Pons (tissue), 1 donor: Measurements from ENCODE around the gene CCDC63.
A peak's percentile ranks its signal among the peaks of the same experiment; 100 is the strongest.
"Not testable (repeated sequence)": the region's sequence is repeated elsewhere in the genome, so short reads cannot be mapped to it uniquely, and the experiment has no call there.

Source experiments
- DNase-seq: peaks from one replicate; pipeline ENCODE4 v3.0.0-alpha.2; 2016; ENCODE audit warnings: low spot score

CCDC63 gene

DNA sequence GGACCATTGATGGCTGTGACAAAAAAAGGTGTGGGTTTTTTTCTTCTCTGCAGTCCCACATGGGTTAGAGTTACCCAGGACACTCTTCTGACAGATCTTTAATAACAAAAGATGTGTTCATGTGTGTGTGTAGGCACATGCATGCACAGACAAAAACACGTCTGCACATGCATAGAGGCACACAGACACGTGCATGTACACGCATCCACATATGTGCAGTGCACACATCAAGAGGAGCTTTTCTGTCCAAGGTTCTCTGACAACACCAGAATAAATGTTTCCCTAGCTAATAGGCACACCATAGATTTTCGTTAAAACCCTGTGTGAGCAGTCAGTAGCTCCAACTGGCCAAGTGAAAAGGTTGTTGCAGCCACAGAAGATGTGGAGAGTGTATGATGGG, 76.4 kb downstream of the CCDC63 start:
- no peak for DNase-seq

DNA sequence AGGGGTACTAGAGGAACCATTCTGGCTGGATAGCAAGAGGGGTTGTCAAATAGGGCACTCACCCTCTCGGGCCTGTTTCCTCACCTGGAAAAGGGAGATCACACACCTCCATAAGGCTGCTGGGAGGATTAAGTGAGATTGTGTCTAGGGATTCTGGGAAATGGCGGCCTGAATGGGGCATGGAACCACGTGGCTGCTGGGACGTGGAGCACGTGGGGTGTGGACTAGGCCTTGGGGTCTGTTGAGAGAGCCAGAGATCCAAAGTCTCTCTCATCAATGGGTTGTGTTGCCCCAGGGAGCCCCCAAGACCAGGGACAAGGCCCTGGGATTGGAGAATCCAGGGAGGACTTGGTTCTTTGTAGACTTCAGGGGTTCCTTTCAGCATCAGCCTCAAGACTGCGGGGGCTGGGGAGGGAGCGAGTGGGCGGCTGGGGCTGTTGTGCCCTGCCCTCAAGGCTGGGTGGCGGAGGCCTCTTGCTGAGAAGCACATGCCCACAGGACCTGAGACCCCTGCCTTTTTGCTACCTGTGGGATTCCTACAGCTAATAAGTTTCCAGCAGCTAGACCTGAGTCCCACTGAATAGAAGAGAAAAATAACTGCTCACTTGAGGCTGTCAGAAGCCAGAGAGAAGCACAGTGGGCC, 77.0 kb downstream of the CCDC63 start:
- no peak for DNase-seq

DNA sequence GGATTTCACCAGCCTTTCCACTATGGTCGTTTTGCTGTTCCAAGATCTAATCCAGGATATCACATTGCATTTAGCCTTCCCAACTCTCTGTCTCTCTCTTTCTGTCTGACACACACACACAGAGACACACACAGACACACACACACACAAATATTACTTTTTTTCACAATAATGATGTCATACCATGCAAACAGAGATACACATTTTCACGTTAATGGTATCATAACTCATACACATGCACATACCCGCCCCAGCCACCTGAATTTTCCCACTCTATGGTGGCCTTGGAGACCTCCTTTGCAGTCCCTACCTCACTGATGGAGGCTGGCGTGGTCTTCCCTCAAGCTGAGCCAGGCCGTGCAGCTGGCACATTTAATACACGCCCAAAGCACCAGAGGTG, 80.8 kb downstream of the CCDC63 start:
- no peak for DNase-seq

DNA sequence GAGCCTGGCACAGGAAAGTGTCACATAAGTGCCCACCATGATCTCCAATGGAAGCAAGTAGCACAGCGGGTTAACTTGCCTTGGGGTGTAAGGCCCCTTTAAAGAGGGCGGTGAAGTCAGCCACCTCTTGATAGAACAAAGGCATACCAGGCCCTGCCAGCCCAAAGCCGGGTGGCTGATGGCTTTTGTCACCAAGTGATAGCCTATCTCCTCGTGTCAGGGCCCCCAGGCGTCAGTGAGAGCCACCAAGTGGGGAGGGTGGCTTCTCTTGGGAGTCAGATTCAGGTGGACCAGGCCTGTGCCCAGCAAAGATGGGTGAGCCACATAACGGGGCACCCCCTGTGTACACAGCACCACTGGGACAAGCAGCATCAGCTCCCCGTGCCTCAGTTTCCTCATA, 81.9 kb downstream of the CCDC63 start:
- DNase-seq, result no peak

DNA sequence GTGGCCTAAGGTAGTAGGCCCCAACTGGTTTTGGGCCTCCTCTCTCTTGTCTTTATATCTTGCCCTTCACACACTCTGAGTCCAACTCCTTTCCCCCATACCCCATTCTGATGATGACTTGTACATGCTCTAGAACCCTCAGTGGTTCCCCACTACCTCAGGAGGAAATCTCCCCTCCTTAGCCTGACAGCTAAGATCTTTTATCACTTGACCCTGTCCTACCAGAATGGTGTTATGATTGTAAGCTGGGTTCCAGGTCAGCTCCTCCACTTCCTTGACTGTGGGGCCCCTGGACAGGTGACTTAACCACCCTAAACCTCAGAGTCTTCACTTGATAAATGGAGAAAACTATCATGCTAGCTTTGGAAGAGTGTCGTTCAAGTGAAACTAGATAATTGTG, 83.0 kb downstream of the CCDC63 start:
- no peak for DNase-seq

DNA sequence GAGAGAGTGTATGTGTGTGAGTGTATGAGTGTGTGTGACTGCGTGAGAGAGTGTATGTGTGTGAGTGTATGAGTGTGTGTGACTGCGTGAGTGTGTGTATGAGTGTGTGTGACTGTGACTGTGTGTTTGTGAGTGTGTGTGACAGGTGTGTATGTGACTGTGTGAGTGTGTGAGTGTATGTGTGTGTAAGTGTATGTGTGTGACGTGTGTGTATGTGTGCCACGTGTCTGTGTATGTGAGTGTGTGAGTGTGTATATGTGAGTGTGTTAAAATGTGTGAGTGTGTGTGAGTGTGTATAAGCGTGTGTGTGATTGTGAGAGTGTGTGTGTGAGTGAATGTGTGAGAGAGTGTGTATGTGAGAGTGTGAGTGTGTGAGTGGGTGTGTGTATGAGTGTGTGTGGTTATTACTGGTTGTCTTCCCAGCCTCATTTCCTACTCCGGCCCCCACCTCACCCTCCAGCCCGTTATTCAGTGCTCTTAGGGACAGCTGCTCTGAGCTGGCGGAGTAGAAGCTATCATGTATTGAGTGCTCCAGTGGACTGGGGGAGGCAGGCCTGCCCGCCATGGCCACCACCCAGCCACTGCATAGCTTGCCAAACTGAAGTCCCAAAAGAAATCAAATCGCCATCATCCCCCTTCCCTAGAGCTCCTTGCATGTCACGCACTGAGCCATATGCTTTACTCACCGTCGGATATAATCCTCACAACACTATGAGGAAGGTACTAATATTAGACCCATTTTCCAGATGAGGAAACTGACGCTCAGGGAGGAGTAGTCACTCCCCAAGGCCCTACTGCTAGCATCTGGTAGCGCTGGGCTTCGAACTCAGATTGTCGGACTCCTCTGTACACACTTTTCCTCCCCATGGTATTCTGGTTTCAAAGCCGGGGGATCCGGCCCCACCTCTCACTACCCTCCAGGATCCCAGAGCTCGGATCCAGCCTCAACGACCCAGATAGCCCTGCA, 83.8 kb downstream of the CCDC63 start:
- DNase-seq, result no peak

DNA sequence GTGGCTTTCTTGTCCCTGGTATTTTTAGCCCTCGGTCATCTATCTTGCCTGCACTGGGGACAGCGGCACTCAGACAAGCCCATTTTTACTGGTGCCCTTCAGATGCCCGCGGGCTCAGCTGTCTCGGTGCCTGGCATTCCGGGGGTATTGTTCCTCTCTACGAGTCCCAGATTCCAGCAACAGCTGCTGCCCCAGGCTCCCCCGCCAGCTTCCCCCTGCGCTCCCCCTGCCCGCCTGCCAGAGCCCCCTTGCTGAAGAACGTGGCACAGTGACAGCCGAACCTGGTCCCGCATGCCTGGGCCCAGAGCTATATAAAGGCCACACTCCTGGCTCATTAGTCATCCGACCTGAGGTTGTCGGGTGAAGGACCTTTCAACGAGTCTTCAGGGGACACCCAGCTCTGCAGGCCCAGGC, 84.5 kb downstream of the CCDC63 start:
- no peak for DNase-seq

DNA sequence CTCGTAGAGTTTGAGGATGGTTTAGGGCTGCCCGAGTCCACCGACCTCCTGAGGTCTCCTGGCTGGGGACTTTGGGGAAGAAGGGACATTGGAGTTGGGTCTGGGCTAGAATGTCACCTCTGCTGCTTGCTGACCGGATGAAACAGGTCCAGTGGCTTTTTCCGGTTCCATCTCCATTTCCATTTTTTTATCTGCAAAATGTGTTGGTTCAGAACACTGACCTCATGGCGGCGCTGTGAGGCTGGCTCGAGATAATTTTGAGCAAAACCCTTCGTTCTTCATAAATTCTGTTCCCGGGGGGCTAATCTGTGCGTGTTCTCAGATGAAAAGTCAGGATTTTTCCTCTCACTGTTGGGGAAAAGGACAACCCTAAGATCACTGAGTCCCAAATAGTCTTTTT, 85.3 kb downstream of the CCDC63 start:
- DNase-seq, result no peak

DNA sequence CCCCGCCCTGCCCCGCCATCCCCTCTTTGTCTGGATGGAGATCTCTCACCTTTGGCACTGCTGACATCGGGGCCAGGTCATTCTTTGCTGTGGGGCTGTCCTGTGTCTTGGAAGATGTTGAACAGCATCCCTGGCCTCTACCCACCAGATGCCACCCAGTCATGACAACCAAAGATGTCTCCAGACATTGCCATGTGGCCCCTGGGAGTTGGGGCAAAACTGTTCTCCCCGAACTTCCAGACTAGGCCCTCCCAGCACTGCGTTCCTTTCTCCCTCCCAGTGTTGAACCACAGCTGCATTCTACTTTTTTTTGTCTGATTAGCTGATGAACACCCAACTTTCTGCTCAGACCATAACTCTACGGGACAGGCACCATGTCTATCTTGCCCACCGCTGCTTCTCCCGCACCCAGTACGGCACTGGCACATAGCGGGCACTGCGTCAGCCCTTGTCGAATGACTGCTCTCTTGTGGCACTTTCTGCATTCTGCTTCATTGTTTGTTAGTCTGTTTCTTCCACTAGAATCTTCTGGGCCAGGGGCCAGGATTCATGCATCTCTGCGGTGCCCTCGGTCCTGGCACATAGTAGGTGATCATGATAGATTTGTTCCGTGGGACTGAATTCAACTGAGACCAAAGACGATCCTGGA, 86.7 kb downstream of the CCDC63 start:
- no peak for DNase-seq

DNA sequence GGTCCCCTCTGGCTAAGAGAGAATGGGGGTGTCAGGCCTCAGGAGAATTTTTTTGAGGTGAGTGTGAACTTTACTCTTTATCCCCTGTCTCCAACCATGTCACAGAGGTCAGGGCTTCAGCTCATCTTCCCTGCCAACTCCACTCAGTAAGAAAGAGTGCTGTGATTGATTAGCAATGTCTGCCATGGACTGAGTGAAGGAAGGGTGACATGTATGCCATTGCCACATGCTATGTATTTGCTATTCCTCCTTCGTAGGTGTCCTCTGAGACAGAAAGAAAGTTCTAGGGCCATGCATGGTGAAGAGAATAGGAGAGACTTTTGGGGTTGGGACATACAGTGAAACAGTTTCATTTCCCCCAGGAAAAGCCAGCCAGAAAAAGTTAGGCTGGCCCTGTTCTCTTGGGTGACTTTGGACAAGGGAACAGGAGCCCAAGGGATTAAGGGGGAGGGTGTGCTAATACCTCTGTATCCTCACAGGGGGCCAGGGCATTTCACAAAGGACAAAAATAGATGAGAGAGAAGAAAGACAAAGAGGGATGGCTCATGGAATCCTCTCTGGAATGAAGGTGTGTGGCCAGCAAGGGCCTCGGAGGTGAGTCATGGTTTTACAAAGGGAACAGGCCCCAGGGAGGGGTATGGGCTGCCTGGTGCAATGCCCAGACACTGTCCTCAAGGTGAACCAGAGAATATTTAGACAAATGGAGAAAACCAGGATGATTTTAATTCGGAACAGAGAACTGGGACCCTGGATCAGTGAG, 87.5 kb downstream of the CCDC63 start:
- DNase-seq, result no peak

DNA sequence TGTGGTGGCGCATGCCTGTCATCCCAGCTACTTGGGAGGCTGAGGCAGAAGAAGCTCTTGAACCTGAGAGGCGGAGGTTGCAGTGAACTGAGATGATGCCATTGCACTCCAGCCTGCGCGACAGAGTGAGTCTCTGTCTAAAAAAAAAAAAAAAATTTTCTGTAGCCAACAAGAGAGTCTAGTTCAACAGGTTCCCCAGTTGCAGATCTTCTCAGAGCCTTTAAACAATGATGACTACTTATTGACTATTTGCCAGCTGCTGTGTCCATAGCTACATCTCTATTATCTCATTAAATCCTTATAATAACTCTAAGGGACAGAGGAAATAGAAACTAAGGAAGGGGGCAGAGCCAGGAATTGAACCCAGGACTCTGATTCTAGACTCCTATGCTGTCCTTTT, 88.8 kb downstream of the CCDC63 start:
- DNase-seq, result no peak

DNA sequence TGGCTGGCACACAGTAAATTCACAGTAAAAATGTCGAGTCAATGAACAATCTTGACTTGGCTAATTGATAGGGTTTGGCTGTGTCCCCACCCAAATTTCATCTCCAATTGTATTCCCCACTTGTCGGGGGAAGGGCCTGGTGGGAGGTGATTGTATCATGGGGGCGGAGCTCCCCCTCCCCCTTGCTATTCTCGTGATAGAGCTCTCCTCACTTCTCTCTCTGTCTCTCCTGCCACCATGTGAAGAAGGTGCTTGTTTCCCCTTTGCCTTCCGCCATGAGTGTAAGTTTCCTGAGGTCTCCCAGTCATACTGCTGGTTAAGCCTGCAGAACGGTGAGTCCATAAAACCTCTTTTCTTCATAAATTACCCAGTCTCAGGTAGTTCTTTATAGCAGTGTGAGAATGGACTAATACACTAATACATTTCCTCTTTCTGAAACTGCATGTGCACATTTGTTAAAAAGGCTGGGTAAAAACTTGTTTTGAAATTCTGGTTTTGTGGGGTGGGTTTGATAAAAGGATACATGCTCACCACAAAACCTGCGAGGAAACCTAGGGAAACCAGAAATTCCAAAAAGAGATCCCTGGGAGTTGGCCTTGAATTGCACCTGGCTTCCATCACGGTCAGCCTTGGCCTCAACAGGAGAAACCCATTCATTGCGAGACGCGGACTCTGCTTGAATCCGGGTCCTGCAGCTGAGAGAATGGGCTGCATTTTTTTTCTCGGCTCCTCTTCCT, 89.7 kb downstream of the CCDC63 start:
- DNase-seq, result no peak

DNA sequence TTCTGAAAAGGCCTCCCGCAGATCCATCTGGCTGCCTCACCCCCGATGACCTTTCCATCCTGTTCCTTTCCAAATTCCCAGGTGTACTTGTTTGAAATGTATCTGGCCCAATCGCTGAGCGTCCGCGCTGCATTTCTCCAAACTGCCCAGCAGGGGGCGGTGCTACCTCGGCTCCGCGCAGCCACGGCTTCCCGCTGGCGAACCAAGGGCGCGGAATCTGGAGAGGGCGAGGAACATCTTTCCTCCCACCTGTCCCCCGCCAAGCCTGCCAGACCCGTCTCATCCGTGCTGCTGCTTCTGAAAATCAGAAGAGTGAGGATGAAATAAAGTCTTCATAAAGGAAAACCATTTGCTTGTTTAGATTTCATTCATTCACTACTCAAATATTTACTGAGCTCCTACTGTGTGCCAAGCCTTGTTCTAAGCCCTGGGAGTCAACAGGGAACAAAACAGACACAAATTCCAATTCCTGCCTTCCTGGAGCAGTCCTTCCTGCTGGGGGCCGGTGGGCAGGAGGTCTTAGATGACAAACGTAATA, 90.4 kb downstream of the CCDC63 start:
- DNase-seq, result peak; percentile 27

DNA sequence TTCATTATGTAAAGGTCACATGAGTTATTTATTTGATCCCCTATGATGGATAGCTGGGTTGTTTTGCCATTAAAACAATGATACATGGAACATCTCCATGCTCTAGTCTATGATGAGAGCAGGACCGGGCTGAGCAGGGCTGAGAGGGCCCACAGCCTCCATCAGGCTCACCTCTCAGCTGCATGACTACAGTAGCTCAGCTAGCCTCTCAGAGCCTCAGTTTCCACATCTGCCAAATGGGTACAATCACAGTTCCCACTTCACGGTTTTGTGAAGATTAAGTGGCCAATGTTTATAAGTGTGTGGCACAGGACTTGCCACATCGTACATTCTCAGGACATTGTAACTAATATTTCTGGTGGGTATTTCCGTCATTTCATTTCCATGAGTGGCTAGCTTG, 93.5 kb downstream of the CCDC63 start:
- no peak for DNase-seq

DNA sequence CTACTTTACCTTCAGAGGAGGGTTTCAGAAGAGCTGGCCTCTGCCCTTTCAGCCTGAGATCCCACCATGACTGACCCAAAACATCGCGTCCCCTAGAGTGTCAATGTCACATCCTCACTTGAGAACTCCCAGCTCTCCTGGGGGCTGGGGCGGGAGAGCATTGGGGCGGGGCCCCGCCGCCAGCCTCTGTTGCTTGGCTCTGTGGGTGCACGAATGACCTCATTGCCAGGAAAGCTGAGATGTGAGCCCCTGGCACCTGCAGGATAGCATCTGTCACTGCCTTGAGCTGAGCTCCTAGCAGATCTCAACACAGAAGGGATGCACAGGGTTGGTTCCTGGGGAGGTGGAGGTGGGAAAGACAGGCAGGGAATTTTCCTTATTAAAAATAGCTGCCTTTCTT, 94.1 kb downstream of the CCDC63 start:
- DNase-seq, result no peak

DNA sequence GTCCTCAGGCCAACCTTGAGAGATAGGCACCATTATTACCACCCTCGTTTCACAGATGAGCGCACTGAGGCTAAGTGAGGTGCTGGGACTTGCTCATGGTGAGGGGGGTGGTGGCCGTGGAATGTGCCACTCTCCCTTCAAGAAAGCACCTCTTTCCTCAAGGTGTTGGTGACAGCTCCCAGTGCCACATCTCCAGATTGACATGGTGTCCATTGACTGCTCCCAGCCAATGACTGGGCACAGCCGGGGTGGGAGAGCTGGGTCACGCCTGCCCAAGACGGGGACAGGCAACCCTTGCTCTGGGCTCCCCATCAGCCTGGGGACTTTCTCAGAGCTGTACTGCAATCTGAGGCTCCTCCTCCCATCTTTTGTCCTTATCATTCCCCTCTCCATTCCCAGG, 94.6 kb downstream of the CCDC63 start:
- no peak for DNase-seq

DNA sequence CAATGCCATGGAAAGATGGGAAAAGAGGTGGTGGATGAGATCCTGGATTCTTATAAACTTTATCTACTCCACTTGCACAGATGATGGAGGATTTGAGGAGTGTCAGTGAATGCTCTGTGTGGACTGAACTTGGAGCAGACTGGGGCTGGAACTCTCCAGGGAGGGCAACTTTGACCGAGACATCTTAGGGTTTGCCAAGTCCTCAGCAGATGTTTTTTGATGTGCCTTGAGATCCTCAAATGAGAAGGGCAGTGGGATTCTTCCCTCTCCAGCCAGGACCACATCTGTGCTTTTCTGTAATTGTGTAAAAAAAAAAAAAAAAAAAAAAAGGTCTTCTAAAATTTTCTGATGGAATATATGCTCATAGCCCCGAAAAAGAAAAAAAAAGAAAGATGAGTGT, 96.6 kb downstream of the CCDC63 start:
- no peak for DNase-seq

DNA sequence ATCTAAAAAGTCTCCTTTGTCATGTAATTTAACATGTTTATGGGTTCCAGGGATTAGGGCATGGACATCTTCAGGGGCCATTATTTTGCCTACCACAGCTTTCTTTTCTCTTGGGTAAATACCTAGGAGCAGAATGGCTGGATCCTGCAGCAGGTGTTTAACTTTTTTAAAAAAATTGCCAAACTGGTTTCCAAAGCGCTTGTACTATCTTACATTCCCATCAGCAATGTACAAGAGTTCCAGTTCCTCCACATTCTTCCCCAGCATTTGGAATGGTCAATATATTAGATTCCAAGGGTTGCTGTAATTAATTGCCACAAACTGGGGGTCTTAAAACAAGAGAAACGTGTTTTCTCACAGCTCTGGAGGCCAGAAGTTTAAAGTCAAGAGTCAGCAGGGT, 101.3 kb downstream of the CCDC63 start:
- DNase-seq, result no peak

DNA sequence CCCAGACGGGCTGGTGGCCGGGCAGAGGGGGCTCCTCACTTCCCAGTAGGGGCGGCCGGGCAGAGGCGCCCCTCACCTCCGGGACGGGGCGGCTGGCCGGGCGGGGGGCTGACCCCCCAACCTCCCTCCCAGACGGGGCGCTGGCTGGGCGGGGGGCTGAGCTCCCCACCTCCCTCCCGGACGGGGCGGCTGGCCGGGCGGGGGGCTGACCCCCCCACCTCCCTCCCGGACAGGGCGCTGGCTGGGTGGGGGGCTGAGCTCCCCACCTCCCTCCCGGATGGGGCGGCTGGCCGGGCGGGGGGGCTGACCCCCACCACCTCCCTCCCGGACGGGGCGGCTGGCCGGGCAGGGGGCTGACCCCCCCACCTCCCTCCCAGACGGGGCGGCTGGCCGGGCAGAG, 103.7 kb downstream of the CCDC63 start:
- DNase-seq, result not testable (repeated sequence)

DNA sequence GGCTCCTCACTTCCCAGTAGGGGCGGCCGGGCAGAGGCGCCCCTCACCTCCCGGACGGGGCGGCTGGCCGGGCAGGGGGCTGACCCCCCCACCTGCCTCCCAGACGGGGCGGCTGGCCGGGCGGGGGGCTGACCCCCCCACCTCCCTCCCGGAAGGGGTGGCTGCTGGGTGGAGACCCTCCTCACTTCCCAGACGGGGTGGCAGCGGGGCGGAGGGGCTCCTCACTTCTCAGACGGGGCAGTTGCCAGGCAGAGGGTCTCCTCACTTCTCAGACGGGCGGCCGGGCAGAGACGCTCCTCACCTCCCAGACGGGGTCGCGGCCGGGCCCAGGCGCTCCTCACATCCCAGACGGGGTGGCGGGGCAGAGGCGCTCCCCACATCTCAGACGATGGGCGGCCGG, 104.1 kb downstream of the CCDC63 start:
- not testable (repeated sequence) for DNase-seq
